Tibial nerve (tissue), 4 donors: ENCODE data around the gene LTBR. TPM values are rescaled to one million over a fixed set of nuclear protein-coding genes. Genes with fewer than 3 reads are reported as not detected.

ENCODE experiments used
- DNase-seq, 2 donors: peaks; one replicate each; pipeline ENCODE4 v3.0.0-alpha.2; 2019; ENCODE audit warnings: low spot score in 2 of 2
- H3K27ac ChIP-seq, 4 donors: fragments of 200-600 bp; sonication (generic) in 3 of 4; one replicate each; pipeline ENCODE4 v1.5.1; 2017 to 2019; ENCODE audit warnings: mild to moderate bottlenecking in 1 of 4
- H3K27me3 ChIP-seq, 2 donors: fragments of 200-600 bp; sonication (generic) in 1 of 2; one replicate each; pipeline versions ENCODE4 v1.5.1 to v1.6.0; 2017 to 2019
- H3K36me3 ChIP-seq, 3 donors: fragments of 200-600 bp; sonication (generic); one replicate each; pipeline ENCODE4 v1.5.1; 2018 to 2019
- H3K4me1 ChIP-seq, 4 donors: fragments of 200-600 bp; sonication (generic) in 3 of 4; one replicate each; pipeline ENCODE4 v1.5.1; 2017 to 2019
- H3K4me3 ChIP-seq, 4 donors: fragments of 200-600 bp; sonication (generic) in 3 of 4; one replicate each; pipeline ENCODE4 v1.5.1; 2017 to 2019; ENCODE audit warnings: mild to moderate bottlenecking in 1 of 4, moderate library complexity in 1 of 4
- H3K9me3 ChIP-seq, 4 donors: fragments of 200-600 bp; sonication (generic) in 3 of 4; one replicate each; pipeline ENCODE4 v1.5.1; 2017 to 2019
- EP300 ChIP-seq, 2 donors: sonication (generic); formaldehyde crosslinking; IDR thresholded peaks; one replicate each; pipeline ENCODE4 v1.6.1; 2017; ENCODE audit warnings: antibody characterized with exemption in 2 of 2, mild to moderate bottlenecking in 1 of 2
- POLR2A ChIP-seq, 2 donors: fragments of 450-650 bp; IDR thresholded peaks; one replicate each; pipeline ENCODE4 v1.6.1; 2017; ENCODE audit warnings: antibody characterized with exemption in 2 of 2, mild to moderate bottlenecking in 2 of 2, moderate library complexity in 2 of 2
- WGBS, 2 donors: methylation state at CpG; one replicate each; pipeline ENCODE4 v1.1.5; 2018; 5-methylcytosine and 5-hydroxymethylcytosine counted together
- total RNA-seq, 4 donors: library from RNA; depleted of rRNA; stranded (reverse); fragments of >200 nt; gene quantifications; one replicate each; pipeline ENCODE4 v1.1.0, GENCODE V29; 2016
- TF ChIP-seq, protein P1 (sequence below), 5 experiments: fragments of 200-600 bp in 3 of 5; fragments of 450-650 bp in 2 of 5; sonication (generic) in 3 of 5; IDR thresholded peaks; one replicate each; pipeline ENCODE4 v1.5.1; 2016 to 2019; ENCODE audit warnings: antibody characterized with exemption in 5 of 5, mild to moderate bottlenecking in 3 of 5, moderate library complexity in 2 of 5

LTBR gene
- total RNA-seq, 4 donors from 2014 or later: 119 to 234 (median 151) TPM

DNA sequence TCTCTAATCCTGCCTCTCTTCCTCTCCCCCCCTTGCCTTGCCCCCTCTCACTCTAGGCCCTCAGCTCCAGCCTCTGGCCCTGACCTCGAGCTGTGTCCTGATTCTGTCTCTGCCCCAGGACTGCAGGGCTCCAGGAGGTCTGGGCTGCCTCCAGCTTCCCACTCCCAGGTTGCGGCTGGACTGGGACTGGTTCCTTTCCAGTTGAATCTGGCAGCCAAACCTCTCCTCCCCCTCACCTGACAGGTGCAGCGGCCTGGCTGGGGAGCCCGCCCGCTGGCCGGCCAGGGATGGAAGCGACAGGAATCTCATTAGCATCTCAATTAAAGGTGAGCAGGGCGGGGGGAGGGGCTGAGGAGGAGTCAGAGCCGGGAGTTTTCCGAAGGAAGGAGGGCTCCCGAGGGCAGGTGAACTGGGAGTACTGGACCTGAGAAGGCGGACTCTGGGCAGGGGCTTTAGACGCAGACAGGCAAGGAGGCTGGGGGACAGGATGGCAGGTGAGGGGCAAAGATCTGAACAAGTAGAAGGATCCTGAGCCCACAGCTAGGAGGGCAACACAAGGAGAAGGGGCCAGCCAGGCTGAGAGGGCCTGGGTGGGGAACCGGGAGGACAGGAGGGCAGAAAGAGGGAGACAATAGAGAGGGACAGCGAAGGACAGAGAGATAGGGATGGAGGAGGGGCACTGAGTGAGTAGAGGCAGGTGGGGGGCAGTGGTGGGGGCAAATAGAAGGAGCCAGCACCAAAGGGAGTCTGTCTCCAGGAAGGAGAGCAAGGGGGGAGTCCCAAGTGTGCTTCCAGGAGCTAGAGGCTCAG lies 8.5 kb upstream of the LTBR start, which contains the start of gene SCNN1A:
TSS of gene SCNN1A (minus strand) at position 295 of the 810 bp plus-strand sequence. CDS start 780 bp downstream, outside the sequence.
- no peak for DNase-seq
- WGBS, 2 donors: 81 to 85% methylated on average over 15 of the region's 15 CpGs
- peak within 1 kb of the TSS in 1 of 4 donors; percentile 16 for H3K4me3 ChIP-seq

DNA sequence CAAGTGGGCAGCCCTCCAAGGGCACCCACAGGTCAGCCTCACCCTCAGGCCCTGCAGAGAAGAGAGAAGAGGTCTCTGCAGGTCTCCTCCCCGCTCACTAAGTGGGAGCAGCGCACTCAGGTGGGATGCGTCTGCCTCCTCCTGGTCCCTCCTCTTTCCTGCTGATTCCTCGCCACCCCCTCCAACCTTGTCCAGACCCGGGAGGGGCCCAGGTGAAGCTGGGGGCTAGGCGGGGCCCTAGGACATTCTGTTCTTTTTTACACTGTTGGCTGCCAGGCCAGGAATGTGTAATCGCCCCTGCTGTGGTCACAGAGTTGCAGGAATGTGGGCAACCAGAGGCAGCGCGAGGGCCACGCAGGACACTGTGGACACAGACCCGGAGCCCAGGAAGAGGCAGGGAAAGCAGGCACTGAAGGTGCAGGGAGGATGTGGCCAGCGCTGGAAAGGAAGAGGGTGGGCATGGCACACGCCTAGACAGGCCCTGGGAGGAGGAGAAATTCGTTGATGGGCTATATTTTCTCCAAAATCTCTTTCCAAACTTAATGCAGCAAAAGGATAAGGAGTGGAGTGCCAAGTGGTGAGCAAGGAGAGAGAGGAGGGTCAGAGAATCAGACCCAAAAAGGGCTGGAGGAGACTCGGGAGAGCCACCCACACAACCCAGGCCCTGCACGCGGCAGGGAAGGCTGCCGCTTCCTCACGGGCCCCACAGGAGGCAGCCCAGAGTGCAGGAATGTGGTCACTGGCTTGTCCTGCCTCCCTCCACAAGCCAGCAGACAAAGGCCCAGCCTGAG lies 7.7 kb upstream of the LTBR start:
- Histone ChIP-seq H3K4me3 (peak overlapping the region in 1 of 4 donors; percentile 16), H3K36me3 (no peaks in the 10 kb centered on the region), H3K27me3 (no peaks in the 10 kb centered on the region), H3K9me3 (no peaks in the 10 kb centered on the region), H3K27ac (peak overlapping the region; percentile 61 to 95 (median 76)), H3K4me1 (peaks cover 5 to 92% (median 47%) of the 10 kb centered on the region in 4 donors)
- DNase-seq: peak in 1 of 2 donors; percentile 53
- 40 to 47% methylated on average over 19 of the region's 19 CpGs for WGBS, 2 donors
- TF ChIP-seq, protein P1, sequence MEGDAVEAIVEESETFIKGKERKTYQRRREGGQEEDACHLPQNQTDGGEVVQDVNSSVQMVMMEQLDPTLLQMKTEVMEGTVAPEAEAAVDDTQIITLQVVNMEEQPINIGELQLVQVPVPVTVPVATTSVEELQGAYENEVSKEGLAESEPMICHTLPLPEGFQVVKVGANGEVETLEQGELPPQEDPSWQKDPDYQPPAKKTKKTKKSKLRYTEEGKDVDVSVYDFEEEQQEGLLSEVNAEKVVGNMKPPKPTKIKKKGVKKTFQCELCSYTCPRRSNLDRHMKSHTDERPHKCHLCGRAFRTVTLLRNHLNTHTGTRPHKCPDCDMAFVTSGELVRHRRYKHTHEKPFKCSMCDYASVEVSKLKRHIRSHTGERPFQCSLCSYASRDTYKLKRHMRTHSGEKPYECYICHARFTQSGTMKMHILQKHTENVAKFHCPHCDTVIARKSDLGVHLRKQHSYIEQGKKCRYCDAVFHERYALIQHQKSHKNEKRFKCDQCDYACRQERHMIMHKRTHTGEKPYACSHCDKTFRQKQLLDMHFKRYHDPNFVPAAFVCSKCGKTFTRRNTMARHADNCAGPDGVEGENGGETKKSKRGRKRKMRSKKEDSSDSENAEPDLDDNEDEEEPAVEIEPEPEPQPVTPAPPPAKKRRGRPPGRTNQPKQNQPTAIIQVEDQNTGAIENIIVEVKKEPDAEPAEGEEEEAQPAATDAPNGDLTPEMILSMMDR (IDR thresholded peaks at IDR 0.05): peak; percentile 11 to 52 (median 37)
- no peak for TF ChIP-seq POLR2A (IDR thresholded peaks at IDR 0.05)
- TF ChIP-seq EP300 (IDR thresholded peaks at IDR 0.05): peak; percentile 48 to 77

More for the DNA sequence above, 8.5 kb upstream of the LTBR start, which contains the start of gene SCNN1A:
- peak within 1 kb of the TSS; percentile 61 to 95 (median 76) for H3K27ac ChIP-seq
- peaks cover 5 to 96% (median 47%) of the 10 kb centered on the region in 4 donors for H3K4me1 ChIP-seq
- TF ChIP-seq, protein P1 (IDR thresholded peaks at IDR 0.05): no peak
- TF ChIP-seq POLR2A (IDR thresholded peaks at IDR 0.05) (no peak), EP300 (IDR thresholded peaks at IDR 0.05) (no peak)
- no peaks in the 10 kb centered on the region for H3K36me3 ChIP-seq
- no peaks in the 10 kb centered on the region for H3K9me3 ChIP-seq
- H3K27me3 ChIP-seq: no peaks in the 10 kb centered on the region

DNA sequence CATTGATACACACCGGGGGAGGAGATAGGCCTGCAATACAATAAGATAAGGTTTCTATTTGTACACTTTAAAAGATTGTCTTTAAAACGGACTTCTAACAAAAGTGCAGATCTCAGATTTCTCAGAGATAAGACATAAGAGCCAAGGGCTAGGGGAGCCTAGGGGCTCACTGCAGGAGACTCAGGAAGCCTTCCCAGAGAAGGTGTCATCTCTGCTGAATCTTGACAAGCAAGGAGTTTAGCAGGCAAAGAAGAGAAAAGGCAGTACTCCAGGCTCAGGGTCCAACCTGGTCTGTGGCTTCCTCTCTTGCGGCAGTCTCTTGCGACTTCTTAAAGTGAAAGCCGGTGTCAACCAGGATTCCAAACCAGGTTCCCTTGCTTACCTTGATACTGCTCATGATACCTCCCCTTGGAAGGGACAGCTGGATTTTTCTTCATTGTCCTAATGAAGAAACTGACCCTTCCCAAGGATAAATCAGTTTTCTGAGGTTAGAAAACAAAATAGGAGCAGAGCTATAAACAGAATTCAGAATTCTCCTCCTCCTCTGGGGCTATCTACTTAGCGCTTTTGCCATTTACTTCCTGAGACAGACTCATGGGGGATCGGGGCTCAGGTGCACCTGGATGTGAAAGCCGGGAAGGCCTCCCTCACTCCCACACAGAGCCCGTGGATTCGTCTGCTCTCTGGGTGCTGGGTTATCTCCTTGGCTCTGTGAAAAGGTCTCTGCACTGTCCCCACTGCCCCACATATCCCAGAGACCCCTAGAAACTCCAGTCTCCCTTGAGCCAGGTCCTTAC lies 6.9 kb upstream of the LTBR start:
- Histone ChIP-seq H3K27ac (peak overlapping the region; percentile 61 to 95 (median 76)), H3K9me3 (no peaks in the 10 kb centered on the region), H3K4me1 (peaks cover 5 to 86% (median 42%) of the 10 kb centered on the region in 4 donors), H3K4me3 (no peak overlapping the region), H3K36me3 (no peaks in the 10 kb centered on the region), H3K27me3 (no peaks in the 10 kb centered on the region)
- 65 to 67% methylated on average over 10 of the region's 10 CpGs for WGBS, 2 donors
- DNase-seq: no peak
- TF ChIP-seq, protein P1 (IDR thresholded peaks at IDR 0.05): no peak
- no peak for TF ChIP-seq EP300 (IDR thresholded peaks at IDR 0.05)
- TF ChIP-seq POLR2A (IDR thresholded peaks at IDR 0.05): no peak

DNA sequence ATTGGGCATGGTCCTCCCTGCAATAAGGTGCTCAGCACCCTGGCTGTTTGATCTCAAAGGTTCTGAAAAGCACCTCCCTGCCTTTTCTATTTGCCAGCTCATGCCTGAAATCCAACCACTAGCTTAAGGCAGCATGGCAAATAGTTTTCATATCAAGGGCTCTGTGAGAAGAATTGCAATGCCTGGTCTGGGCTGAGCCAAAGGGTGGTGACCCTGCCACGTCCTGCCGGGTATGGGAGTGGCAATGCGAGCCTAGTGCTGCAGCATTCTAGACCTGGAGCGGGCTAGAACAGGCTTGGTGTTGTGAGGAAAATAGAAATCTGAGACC lies 6.3 kb upstream of the LTBR start:
- H3K4me1 ChIP-seq: peaks cover 5 to 86% (median 39%) of the 10 kb centered on the region in 4 donors
- H3K27ac ChIP-seq: peak overlapping the region; percentile 61 to 95 (median 76)
- DNase-seq: no peak

More for the DNA sequence above, 6.3 kb upstream of the LTBR start:
- WGBS, 2 donors: 64 to 68% methylated on average over 4 of the region's 4 CpGs
- Histone ChIP-seq H3K36me3 (no peaks in the 10 kb centered on the region), H3K4me3 (no peak overlapping the region), H3K9me3 (no peaks in the 10 kb centered on the region), H3K27me3 (no peaks in the 10 kb centered on the region)
- TF ChIP-seq, protein P1 (IDR thresholded peaks at IDR 0.05): no peak
- TF ChIP-seq EP300 (IDR thresholded peaks at IDR 0.05) (no peak), POLR2A (IDR thresholded peaks at IDR 0.05) (no peak)
